Measurements from ENCODE around the gene CDCA7L.
"Not testable (repeated sequence)": the region's sequence is repeated elsewhere in the genome, so short reads cannot be mapped to it uniquely, and the experiment has no call there.

CDCA7L gene

DNA sequence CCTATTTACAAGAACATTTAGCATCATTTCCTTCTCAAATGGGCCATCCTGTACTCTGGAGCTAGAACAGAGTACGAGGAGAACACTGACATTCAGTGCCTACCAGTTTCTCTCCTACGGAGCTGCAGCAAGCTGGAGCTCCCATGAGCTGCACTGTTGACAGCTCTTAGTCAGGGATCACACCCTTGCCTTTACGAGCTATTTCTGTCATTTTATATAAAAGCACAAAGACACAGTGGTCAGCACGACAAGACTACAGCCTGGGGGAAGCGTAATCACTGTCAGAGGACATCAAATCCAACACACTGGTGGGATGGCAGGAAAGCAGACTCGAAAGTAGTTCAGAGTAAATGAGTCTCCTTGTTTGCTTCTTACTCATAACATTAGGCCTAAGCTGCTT lies 2.7 kb downstream of the CDCA7L start:
- no peak for DNase-seq

DNA sequence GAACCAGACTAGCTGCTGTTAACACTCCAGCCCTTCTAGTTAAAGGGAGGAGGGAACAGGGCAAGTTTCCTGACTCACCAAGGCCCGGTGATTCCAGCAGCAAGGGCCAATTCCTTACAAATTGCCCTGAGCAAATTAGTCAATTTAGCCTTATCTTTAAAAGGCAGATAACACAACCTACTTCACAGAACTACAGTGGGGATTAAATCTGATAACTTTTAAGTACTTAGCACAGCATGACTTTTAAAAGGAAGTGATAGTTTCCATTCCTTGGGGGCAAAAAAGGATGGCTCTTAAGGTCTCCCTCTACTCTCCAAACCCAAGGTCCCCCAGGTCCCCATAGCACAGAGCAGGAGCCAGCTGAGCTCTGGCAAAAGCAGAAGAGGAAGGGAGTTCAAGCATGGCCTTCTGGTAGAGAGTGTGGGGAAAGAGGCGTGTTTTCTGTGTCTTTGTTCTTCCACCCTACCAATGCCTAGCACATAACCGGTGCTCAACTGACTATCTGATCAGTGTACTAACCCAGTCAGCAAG lies 4.0 kb downstream of the CDCA7L start:
- no peak for DNase-seq

DNA sequence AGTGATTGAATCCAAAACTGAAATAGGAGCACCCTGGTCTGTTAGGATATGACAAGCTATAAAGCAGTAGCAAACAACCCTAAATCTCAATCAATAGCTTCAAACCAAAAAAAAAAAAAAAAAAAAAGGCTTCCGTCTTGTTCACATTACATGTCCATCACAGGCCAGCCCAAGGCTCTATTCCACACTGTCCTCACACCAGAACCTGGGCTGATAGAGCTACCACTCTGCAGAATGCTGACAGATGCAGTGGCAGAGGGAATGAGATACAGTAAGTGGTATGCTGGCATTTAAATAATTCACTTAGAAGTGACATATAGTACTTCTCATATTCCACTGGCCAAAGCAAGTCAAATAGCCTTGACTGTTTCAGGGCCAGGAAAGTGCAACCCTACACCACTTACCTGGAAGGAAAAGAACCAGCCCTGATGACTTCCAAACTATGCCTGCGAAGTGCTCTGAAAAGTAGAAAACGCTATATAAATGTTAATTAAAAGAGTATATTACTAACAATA lies 5.8 kb downstream of the CDCA7L start:
- DNase-seq = no peak

GRCh38 chr7:21939136-21939857 lies 6.4 kb downstream of the CDCA7L start:
- DNase-seq = no peak

DNA sequence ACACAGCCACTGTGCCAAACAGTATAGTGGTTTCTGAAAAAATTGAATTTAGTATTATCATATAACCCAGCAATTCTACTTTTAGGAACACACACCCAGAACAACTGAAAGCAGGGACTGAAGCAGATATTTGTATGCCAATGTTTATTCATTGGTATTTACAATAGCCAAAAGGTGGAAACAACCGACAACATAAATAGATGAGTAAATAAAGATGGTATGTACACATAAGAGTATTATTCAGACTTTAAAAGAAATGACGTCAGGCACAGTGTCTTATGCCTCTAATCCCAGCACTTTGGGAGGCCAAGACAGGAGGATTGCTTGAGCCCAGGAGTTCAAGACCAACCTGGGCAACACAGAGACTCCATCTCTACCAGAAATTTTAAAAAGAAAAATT lies 7.2 kb downstream of the CDCA7L start:
- no peak for DNase-seq

DNA sequence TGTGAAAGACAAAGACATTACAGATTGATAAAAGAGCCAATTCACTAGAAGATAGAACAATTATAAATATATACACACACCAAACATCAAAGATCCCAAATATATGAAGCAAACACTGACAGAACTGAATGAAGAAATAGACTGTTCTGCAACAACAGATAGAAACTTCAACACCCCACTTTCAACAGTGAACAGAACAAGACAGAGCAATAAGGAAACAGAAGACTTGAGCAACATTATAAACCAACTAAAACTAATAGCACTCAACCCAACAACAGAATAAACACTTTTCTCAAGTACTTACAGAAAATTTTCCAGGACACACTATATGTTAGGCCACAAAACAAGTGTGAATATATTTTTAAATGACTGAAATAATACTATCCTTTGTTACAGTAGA lies 10.9 kb downstream of the CDCA7L start:
- no peak for DNase-seq

DNA sequence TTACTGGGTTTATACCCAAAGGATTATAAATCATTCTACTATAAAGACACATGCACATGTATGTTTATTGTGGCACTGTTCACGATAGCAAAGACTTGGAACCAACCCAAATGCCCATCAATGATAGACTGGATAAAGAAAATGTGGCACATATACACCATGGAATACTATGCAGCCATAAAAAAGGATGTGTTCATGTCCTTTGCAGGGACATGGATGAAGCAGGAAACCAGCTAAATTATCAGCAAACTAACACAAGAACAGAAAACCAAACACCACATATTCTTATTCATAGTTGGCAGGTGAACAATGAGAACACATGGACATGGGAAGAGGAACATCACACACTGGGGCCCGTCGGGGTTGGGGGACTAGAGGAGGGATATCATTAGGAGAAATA lies 12.4 kb downstream of the CDCA7L start:
- DNase-seq = not testable (repeated sequence)

DNA sequence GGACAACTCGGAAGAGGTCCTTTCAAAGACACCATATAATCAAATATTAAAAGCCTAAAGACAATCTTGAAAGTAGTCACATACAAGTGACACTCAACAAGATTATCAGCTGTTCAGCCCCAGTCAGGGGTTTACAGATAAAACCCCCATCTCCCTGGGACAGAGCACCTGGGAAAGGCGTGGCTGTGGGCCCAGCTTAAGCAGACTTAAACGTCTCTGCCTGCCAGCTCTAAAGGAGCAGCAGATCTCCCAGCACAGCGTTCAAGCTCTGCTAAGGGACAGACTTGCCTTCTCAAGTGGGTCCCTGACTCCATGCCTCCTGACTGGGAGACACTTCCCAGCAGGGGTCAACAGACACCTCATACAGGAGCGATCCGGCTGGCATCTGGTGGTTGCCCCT lies 18.0 kb downstream of the CDCA7L start:
- DNase-seq = no peak

GRCh38 chr7:21926448-21926847 lies 19.3 kb downstream of the CDCA7L start:
- no peak for DNase-seq

DNA sequence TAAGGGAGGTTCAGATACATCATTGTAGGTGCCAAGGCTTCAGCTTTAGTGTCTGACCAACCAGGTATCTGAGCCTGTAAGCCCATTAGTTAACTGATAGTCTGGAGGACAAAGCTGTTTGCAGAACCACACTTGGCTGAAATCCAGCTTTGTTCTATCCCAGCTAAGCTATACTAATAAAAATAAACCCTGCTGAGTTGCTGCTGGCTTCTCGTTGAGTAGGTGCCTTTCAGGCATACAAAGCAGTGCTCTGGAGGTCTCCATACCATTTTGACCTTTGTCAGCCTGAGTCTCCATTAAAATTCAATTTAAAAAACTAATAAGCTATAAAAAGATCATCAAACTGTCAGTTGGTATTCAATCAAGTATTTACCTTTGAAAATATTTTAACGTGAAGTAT lies 22.0 kb downstream of the CDCA7L start:
- DNase-seq = peak; percentile 47

DNA sequence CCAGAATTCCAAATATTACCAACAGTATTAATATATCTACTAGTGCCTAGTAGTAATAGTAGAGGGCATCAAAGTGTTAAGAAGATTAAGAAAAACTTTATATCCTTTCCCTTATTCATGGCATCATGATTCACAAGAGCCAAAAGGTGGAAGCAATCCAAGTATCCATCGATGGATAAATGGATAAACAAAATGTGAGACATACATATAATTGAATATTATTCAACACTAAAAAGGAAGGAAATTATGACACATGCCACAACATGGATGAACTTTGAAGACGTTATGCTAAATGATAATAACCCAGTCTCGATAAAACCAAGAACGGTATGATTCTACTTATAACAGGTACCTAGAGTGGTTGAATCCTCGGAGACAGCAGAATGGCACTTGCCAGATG lies 23.1 kb downstream of the CDCA7L start:
- no peak for DNase-seq

- no peak for DNase-seq
Measured at GRCh38 chr7:21920936-21921335, 24.8 kb downstream of the CDCA7L start.

- no peak for DNase-seq
Measured at GRCh38 chr7:21918216-21918615, 27.5 kb downstream of the CDCA7L start.

DNA sequence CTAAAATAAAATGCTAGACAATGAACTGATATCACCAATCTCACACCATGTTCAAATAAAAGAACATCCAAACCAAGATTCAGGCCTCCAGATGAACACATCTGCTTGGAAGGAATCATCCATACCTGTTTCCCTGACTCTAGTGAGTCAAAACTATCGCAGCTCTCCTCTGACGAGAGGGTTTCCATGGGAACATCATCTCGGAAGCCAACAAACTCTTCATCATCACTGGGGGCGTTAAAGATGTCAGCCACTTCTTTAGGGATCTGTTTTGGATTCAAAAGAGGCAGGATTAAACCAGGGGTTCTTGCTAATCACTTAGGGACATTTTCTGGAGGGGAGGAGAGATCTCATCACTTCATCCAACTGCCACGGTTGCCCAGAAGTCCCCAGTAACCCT lies 29.1 kb downstream of the CDCA7L start:
- DNase-seq = no peak

GRCh38 chr7:21916176-21916575 lies 29.5 kb downstream of the CDCA7L start:
- DNase-seq = no peak

DNA sequence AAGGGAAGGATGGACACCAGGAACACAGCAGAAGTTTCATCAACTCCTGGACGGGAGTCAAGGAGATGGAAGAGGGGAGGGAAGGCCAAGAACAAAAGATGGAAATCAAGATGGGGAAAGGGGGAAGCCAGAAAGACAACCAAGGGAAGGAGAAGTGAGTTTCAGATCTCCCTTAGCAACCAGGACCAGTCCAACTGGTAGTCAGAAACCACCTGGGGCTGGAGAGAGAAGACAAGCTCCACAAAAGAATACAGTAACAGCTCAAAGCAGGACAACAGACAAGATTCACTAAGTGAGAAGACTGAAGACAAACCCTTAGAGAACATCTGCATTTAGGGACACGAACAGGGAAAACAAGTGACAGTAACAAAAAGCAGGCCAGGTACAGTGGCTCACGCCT lies 30.6 kb downstream of the CDCA7L start:
- DNase-seq = no peak

DNA sequence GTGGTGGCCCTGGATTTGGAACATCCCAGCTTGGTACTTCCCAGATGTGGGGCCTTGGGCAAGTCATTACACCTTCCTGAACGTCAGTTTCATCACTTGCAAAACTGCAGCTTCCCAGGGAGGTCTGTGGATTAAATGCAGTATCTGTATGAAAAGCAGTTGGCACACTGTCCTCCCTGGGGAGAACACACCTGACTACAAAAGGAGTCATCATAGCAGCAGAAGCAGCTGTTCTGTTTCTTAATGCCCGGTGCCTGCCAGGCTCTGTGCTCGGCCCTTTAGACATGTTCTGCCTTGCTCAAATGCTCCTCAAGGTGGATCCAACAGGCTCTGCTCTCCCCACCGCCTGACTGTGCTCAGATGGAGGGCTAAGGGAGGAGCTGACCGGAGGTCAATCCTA lies 31.0 kb downstream of the CDCA7L start:
- no peak for DNase-seq

- DNase-seq = no peak
Measured at GRCh38 chr7:21912931-21913780, 32.5 kb downstream of the CDCA7L start.

GRCh38 chr7:21912305-21912704 lies 33.4 kb downstream of the CDCA7L start:
- no peak for DNase-seq

DNA sequence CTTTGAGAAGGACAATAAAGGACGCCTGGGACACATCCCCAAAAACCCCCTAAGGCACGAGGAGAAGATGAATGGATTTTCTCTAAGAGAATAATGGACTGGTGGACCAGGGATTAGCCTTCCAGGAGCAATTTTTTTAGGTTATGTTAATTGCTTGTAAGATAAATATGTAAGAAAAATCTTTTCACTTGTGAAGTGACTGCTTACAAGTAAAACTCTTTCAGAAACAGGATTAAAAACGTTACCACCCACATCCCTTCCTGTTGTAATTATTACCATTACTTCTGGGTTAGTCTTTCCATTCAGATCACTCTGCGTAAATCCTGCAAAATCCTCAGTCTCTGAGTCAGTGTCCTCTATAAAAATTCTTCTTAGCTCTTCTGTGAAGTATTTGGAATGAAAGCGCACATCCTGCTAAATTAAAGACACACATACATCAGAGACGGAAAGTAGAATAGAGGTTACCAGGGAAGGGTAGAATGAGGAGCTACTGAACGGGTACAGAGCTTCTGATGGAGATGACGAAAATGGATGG lies 34.3 kb downstream of the CDCA7L start:
- no peak for DNase-seq

- DNase-seq = no peak
Measured at GRCh38 chr7:21910253-21910652, 35.4 kb downstream of the CDCA7L start.

DNA sequence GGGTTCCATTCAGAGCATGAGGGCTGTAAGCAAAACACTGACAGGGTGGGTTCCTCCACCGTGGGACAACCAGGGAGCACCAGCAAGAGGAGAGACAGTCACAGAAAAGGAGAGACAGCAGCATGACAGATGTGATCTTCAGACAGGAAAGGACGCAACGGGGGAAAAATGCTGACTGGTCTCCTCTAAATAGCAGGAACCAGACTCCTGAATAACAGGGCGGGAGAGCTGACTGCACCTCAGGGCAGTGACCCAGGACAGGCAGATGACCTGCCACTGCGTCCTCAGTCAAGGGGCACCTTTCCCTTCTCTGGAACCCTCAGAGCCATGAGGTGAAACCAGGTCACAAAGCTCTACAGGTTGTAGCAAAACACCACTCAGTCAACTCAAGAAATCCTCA lies 37.0 kb downstream of the CDCA7L start:
- no peak for DNase-seq

- DNase-seq = no peak
Measured at GRCh38 chr7:21903020-21903786, 42.5 kb downstream of the CDCA7L start.
